Natural killer cell treated with Interleukin-12 subunit alpha and Interleukin-12 subunit beta and Interleukin-15 and Interleukin-18, amount 100 ng/mL, for 72 hours (primary cell): Measurements from ENCODE around the gene DNAH6. TPM values are rescaled to one million over a fixed set of nuclear protein-coding genes. Genes with fewer than 3 reads are reported as not detected.
"Not testable (repeated sequence)": the region's sequence is repeated elsewhere in the genome, so short reads cannot be mapped to it uniquely, and the experiment has no call there.

Experiments
- ATAC-seq, 2 donors: fragments of 150-1000 bp; cut with Tn5 transposase in 1 of 2; sonication (Bioruptor Pico), chemical (Tn5 transposase) in 1 of 2; 2 replicates each; pipeline ENCODE4 v1.10.0; 2021
- DNase-seq: peaks from one replicate; pipeline ENCODE4 v3.0.0; 2022; ENCODE audit warnings: low spot score
- H3K27ac Mint-ChIP-seq, 2 donors: 1 replicate in 1 of 2; 2 replicates in 1 of 2; pipeline ENCODE4 v1.8.0; 2022; ENCODE audit warnings: mixed read lengths in 2 of 2, mild to moderate bottlenecking in 1 of 2, moderate library complexity in 1 of 2
- H3K27me3 Mint-ChIP-seq, 2 donors: 1 replicate in 1 of 2; 2 replicates in 1 of 2; pipeline ENCODE4 v1.8.0; 2022; ENCODE audit warnings: mixed read lengths in 2 of 2
- H3K36me3 Mint-ChIP-seq: one replicate; pipeline ENCODE4 v1.8.0; 2022; ENCODE audit warnings: mixed read lengths
- H3K4me1 Mint-ChIP-seq, 2 donors: 1 replicate in 1 of 2; 2 replicates in 1 of 2; pipeline ENCODE4 v1.8.0; 2022; ENCODE audit warnings: low read depth in 2 of 2, mixed read lengths in 2 of 2, mild to moderate bottlenecking in 1 of 2
- H3K4me3 Mint-ChIP-seq: one replicate; pipeline ENCODE4 v1.8.0; 2022; ENCODE audit warnings: mixed read lengths
- H3K9me3 Mint-ChIP-seq: 2 replicates; pipeline ENCODE4 v1.8.0; 2022; ENCODE audit warnings: mixed read lengths
- total RNA-seq, 2 donors: library from RNA; stranded (reverse); gene quantifications; one replicate each; pipeline ENCODE4 v1.2.3, GENCODE V29; 2022

The DNAH6 gene
- total RNA-seq, 2 donors from 2014 or later, result 0.48 to 1.0 TPM

DNA sequence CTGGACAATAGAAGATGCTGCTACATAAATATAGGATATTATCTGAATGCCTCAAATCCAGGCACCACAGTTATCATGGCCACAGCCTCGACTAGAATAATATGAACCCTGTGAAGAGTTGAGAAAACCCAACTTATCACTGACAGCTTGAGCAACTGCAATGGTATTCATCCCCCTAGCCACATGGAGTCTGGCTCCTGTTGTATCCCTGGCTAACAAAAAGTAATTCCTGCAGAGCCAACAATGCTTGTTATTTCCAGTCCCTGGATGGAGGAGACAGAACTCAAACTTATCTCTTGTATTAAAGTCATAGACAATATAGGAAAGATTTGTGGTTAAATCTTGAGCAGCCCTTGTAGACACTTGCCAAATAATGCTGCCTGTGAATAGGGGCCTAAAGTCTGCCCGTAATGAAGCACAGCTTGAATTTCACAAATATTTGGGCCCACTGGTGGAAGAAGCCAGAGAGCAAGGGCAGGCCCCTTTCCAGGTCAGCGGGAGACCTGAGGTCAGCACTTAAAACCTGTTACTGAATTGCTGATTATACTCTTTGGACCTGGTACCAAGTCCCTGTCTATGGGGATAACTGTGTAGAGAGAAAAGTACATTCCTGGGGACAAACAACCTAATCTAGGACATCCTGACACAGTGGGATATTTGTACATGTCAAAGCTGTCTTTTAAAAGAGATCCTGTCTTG lies 28.9 kb upstream of the DNAH6 start:
- Mint-ChIP-seq H3K4me3 (no peak overlapping the region), H3K9me3 (no peaks in the 10 kb centered on the region), H3K27me3 (no peaks in the 10 kb centered on the region), H3K27ac (no peak overlapping the region), H3K36me3 (no peaks in the 10 kb centered on the region), H3K4me1 (peaks cover 0 to 2% of the 10 kb centered on the region in 2 donors)
- DNase-seq, result no peak
- ATAC-seq, result no peak

- Mint-ChIP-seq H3K4me1 (peaks cover 5 to 7% of the 10 kb centered on the region in 2 donors), H3K9me3 (no peaks in the 10 kb centered on the region), H3K27ac (no peak overlapping the region), H3K4me3 (no peak overlapping the region), H3K27me3 (peaks cover 7 to 11% of the 10 kb centered on the region in 2 donors), H3K36me3 (no peaks in the 10 kb centered on the region)
- no peak for DNase-seq
- no peak for ATAC-seq
Measured at GRCh38 chr2:84491256-84491655, 25.0 kb upstream of the DNAH6 start.

DNA sequence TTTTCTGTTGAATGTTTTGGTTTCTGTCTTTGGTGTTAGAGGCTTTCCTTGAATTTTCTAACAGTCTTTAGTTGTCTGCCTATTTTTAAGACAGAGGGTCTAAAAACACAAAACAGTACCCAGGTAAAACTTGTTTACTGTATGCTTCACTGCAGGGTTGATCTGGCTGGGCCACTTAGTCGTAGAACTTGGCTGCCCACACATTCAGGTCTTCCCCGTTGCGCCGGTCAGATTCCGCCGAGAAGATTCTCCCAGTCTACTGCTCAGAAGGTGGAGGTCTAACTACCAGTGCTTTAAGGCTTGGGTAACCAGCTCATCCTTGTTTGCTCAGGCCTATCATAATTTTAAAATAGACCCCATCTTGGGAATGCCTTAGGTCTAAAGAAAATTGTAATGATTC lies 24.6 kb upstream of the DNAH6 start:
- Mint-ChIP-seq H3K27me3 (peaks cover 7 to 11% of the 10 kb centered on the region in 2 donors), H3K4me1 (peaks cover 5 to 7% of the 10 kb centered on the region in 2 donors), H3K4me3 (no peak overlapping the region), H3K36me3 (no peaks in the 10 kb centered on the region), H3K27ac (no peak overlapping the region), H3K9me3 (no peaks in the 10 kb centered on the region)
- DNase-seq (no peak), ATAC-seq (no peak)

DNA sequence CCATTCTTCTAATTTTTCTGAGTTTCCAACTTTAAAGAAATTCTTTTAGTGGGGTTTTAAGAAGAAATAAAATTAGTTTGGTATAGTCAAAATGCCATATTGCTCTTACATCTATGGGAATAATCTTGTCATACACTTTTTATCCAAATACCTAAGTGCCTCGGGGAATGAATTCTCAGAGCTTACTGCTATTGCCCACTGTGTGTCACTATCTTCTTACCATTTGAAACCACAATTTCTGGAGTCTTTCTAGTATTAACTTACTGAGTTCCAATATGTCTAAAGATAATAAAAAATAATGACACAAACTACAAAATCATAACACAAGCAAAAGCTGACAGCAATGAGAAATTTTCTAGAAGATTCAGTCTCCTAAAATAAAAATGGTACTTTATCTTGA lies 23.7 kb upstream of the DNAH6 start:
- Mint-ChIP-seq H3K9me3 (no peaks in the 10 kb centered on the region), H3K4me3 (no peak overlapping the region), H3K4me1 (peaks cover 5 to 7% of the 10 kb centered on the region in 2 donors), H3K27me3 (peaks cover 7 to 11% of the 10 kb centered on the region in 2 donors), H3K36me3 (no peaks in the 10 kb centered on the region), H3K27ac (no peak overlapping the region)
- no peak for ATAC-seq
- DNase-seq, result no peak

GRCh38 chr2:84493514-84493913 lies 22.8 kb upstream of the DNAH6 start:
- no peak overlapping the region for H3K4me3 Mint-ChIP-seq
- H3K9me3 Mint-ChIP-seq, result no peaks in the 10 kb centered on the region
- no peaks in the 10 kb centered on the region for H3K36me3 Mint-ChIP-seq
- DNase-seq (no peak), ATAC-seq (no peak)
- H3K4me1 Mint-ChIP-seq, result peaks cover 5 to 7% of the 10 kb centered on the region in 2 donors
- peaks cover 7 to 11% of the 10 kb centered on the region in 2 donors for H3K27me3 Mint-ChIP-seq
- no peak overlapping the region for H3K27ac Mint-ChIP-seq

- Mint-ChIP-seq H3K27ac (no peak overlapping the region), H3K36me3 (no peaks in the 10 kb centered on the region), H3K27me3 (peaks cover 7 to 11% of the 10 kb centered on the region in 2 donors), H3K9me3 (no peaks in the 10 kb centered on the region), H3K4me1 (peaks cover 5 to 7% of the 10 kb centered on the region in 2 donors), H3K4me3 (no peak overlapping the region)
- DNase-seq (no peak), ATAC-seq (no peak)
Measured at GRCh38 chr2:84494070-84494469, 22.2 kb upstream of the DNAH6 start.

- Mint-ChIP-seq H3K9me3 (no peaks in the 10 kb centered on the region), H3K36me3 (no peaks in the 10 kb centered on the region), H3K27ac (no peak overlapping the region), H3K4me3 (no peak overlapping the region), H3K4me1 (peaks cover 5 to 7% of the 10 kb centered on the region in 2 donors), H3K27me3 (peaks cover 7 to 11% of the 10 kb centered on the region in 2 donors)
- ATAC-seq (peak; percentile 63 to 75), DNase-seq (peak; percentile 64)
Measured at GRCh38 chr2:84495539-84496146, 20.7 kb upstream of the DNAH6 start.

DNA sequence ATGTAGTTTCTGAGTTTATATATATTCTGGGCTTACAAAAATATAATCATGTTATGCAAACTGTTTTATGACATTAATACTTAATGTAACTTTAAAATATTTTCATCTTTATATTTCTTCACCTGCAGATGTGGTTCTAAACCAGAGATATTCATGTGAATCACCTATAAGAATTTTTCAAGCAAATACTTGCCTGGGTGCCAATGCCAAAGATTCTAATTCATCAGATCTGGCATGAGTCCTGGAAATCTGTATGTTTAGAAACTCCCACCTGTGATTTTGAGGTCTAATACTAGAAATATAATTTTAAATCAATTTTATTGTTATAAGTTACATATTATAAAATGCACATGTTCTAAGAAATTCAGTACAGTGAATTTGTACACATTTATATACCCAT lies 19.9 kb upstream of the DNAH6 start:
- Mint-ChIP-seq H3K27ac (no peak overlapping the region), H3K27me3 (peaks cover 7 to 11% of the 10 kb centered on the region in 2 donors), H3K4me1 (peaks cover 5 to 7% of the 10 kb centered on the region in 2 donors), H3K36me3 (no peaks in the 10 kb centered on the region), H3K9me3 (no peaks in the 10 kb centered on the region), H3K4me3 (no peak overlapping the region)
- DNase-seq (no peak), ATAC-seq (no peak)

- H3K9me3 Mint-ChIP-seq, result no peaks in the 10 kb centered on the region
- peaks cover 10 to 18% of the 10 kb centered on the region in 2 donors for H3K27me3 Mint-ChIP-seq
- H3K4me3 Mint-ChIP-seq, result no peak overlapping the region
- DNase-seq, result no peak
- peaks cover 5 to 7% of the 10 kb centered on the region in 2 donors for H3K4me1 Mint-ChIP-seq
- ATAC-seq, result no peak
- no peak overlapping the region for H3K27ac Mint-ChIP-seq
- H3K36me3 Mint-ChIP-seq, result no peaks in the 10 kb centered on the region
Measured at GRCh38 chr2:84497285-84497684, 19.0 kb upstream of the DNAH6 start.

DNA sequence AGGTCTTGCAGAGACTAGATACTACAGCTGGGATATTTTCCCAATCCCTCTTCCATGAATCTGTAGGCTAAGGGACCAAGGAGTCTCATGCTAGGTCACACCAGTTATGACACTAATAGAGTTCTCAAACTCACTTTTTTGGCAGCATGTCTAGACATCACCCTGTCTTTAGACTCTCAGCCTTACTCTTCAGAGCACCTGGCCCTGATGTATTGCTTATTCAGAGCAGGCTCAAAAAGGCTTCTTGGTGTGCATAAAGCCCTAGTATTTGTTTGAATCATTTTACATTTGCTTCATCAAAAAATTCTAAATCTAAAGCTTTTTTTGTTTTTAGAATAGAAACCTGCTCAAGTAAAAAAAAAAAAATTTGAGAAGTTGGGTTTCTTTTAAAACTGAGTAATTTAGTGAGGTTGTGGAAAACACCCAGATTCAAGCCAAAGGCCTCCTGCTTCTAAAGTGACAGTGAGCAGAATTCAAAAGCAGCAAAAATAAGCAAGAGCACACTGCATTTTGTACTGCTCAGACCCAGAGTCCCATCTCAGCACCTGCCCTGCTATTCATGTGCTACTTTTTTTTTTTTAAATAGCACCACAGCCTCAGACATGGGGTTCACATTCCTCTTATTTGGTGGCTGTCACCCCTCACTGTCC lies 18.0 kb upstream of the DNAH6 start:
- Mint-ChIP-seq H3K9me3 (no peaks in the 10 kb centered on the region), H3K36me3 (no peaks in the 10 kb centered on the region), H3K27ac (no peak overlapping the region), H3K4me1 (peaks cover 5 to 7% of the 10 kb centered on the region in 2 donors), H3K27me3 (peaks cover 12 to 25% of the 10 kb centered on the region in 2 donors), H3K4me3 (no peak overlapping the region)
- no peak for DNase-seq
- no peak for ATAC-seq

GRCh38 chr2:84511024-84511423 lies 5.3 kb upstream of the DNAH6 start:
- H3K27ac Mint-ChIP-seq, ATAC-seq, H3K4me3 Mint-ChIP-seq, DNase-seq, H3K36me3 Mint-ChIP-seq, H3K4me1 Mint-ChIP-seq, H3K9me3 Mint-ChIP-seq: not testable (repeated sequence)
- H3K27me3 Mint-ChIP-seq, result peaks cover 13 to 17% of the 10 kb centered on the region in 2 donors

- peak overlapping the region in 1 of 2 donors; percentile 48 for H3K27ac Mint-ChIP-seq
- no peaks in the 10 kb centered on the region for H3K36me3 Mint-ChIP-seq
- DNase-seq, result no peak
- H3K27me3 Mint-ChIP-seq, result peaks cover 13 to 23% of the 10 kb centered on the region in 2 donors
- no peak for ATAC-seq
- H3K9me3 Mint-ChIP-seq, result no peaks in the 10 kb centered on the region
- H3K4me1 Mint-ChIP-seq, result peaks cover 11 to 15% of the 10 kb centered on the region in 2 donors
- peak overlapping the region; percentile 59 for H3K4me3 Mint-ChIP-seq
Measured at GRCh38 chr2:84515788-84516187, 510 bp upstream of the DNAH6 start.

DNA sequence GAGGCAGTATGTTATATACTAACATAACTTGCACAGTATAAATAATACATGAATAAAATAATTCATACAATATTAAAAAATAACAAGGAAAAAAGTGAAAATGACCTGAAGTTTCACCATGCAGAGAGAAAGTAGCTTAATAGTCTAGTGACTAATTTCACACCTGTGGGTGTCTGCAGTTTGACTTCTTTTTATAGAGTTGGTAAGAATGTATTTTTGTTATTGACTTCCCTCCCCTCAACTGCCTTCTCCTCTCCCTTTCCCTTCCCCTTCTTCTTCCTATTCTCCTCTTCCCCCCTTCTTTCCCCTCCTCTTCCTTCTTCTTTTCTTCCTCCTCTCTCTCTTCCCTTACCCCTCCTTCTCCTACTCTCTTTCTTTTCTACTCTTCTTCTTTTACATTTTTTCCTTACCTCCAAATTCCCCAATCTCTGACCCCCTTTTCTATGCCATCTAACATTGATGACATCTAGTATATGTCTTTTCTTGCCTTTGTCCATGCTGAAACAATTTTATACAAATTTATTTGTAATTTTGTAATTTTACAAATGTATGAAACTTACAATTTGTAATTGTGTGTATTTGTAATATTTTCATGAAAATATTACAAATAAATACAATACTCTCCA lies 3.1 kb downstream of the DNAH6 start:
- Mint-ChIP-seq H3K27ac (peak overlapping the region in 1 of 2 donors; percentile 32), H3K9me3 (peaks cover 3% of the 10 kb centered on the region), H3K4me3 (no peak overlapping the region), H3K4me1 (peaks cover 11 to 15% of the 10 kb centered on the region in 2 donors), H3K27me3 (peaks cover 30 to 40% of the 10 kb centered on the region in 2 donors), H3K36me3 (peaks cover 10% of the 10 kb centered on the region)
- DNase-seq (no peak), ATAC-seq (no peak)

DNA sequence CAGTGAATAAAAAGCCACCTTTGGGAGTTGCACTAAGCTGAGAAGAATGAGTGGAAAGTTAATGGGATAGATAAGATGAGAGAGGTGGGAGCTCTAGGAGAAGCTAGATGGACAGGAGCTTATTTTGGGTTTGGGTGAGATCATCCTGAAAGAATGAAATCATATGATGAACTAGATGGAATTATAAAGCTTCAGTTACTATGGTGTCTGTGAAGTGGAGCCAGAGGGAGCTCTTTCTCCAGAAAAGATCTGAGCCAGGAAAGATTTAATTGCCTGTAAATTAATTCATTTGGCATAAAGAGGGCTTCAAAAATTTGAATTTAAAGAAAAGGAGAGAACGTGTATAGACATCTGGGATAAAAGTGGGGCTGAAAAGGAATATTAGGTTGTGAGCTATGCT lies 10.3 kb downstream of the DNAH6 start:
- no peak overlapping the region for H3K27ac Mint-ChIP-seq

More for the DNA sequence above, 10.3 kb downstream of the DNAH6 start:
- ATAC-seq (no peak), DNase-seq (no peak)
- Mint-ChIP-seq H3K9me3 (peaks cover 1% of the 10 kb centered on the region), H3K36me3 (peaks cover 10% of the 10 kb centered on the region), H3K27me3 (peaks cover 35 to 47% of the 10 kb centered on the region in 2 donors), H3K4me1 (no peaks in the 10 kb centered on the region), H3K4me3 (no peak overlapping the region)
